HepG2 (cell line): ENCODE results near the gene LILRB2. TPM values are rescaled to one million over a fixed set of nuclear protein-coding genes. Genes with fewer than 3 reads are reported as not detected.

Experiments
- ATAC-seq: fragments of 200-7000 bp; cut with Tn5 transposase; 3 replicates; pipeline ENCODE4 v1.9.1; 2020; ENCODE audit warnings: mild to moderate bottlenecking, moderate library complexity
- Bru-seq: library from RNA; stranded (reverse); fragments of 400-500 nt; gene quantifications from one replicate; lab custom pipeline; 2021; lab: Mats Ljungman, UMichigan
- BruChase-seq, 2 experiments: library from RNA; stranded (reverse); fragments of 400-500 nt; gene quantifications; one replicate each; lab custom pipeline; 2021; lab: Mats Ljungman, UMichigan
- BruUV-seq: library from RNA; stranded (reverse); fragments of 400-500 nt; replicated peaks from 2 replicates; lab custom pipeline; 2021; lab: Mats Ljungman, UMichigan
- CTCF ChIA-PET: fragments of 300-600 bp; formaldehyde crosslinking; extraction: SDS; loops from one replicate; lab custom pipeline; 2021; ENCODE audit warnings: low total read pairs, inconsistent platforms, low intra/inter-chr PET ratio; lab: Yijun Ruan, JAX
- POLR2A ChIA-PET: fragments of 350-600 bp; sonication (Branson Sonifier 250); formaldehyde crosslinking; loops from one replicate; lab custom pipeline; 2020; ENCODE audit warnings: antibody characterized with exemption, inconsistent platforms; lab: Yijun Ruan, JAX
- DNase-seq: peaks from one replicate; pipeline ENCODE4 v3.0.0-alpha.2; 2015; ENCODE audit warnings: low spot score
- FAIRE-seq: peaks from 3 replicates; lab custom pipeline; 2011; peaks lifted over from hg19 to GRCh38; lab: Jason Lieb, UNC
- H2AFZ ChIP-seq: one replicate; pipeline ENCODE4 v1.6.1; 2011; ENCODE audit warnings: low read length, inconsistent platforms
- H3K27ac ChIP-seq: fragments of 300-600 bp; 3 replicates; pipeline ENCODE4 v1.8.0; 2011; ENCODE audit warnings: mixed run types, mild to moderate bottlenecking, mixed read lengths, low read length, inconsistent platforms; ENCODE audit not compliant: insufficient read depth; ENCODE audit errors: extremely low read length
- H3K27me3 ChIP-seq, 2 experiments: fragments of 200-600 bp in 1 of 2; 2 replicates in 1 of 2; 3 replicates in 1 of 2; pipeline versions ENCODE4 v1.6.0 to v1.8.0; 2011; ENCODE audit warnings: low read length in 2 of 2, mild to moderate bottlenecking in 2 of 2, moderate library complexity in 2 of 2, inconsistent platforms in 1 of 2; ENCODE audit not compliant: insufficient read depth in 2 of 2, control insufficient read depth in 1 of 2
- H3K36me3 ChIP-seq, 2 experiments: fragments of 200-600 bp in 1 of 2; replicated peaks in 1 of 2; 2 replicates in 1 of 2; 3 replicates in 1 of 2; pipeline versions ENCODE4 v1.5.1 to v1.8.0; 2011; ENCODE audit warnings: low read length in 2 of 2, inconsistent platforms in 1 of 2; ENCODE audit not compliant: insufficient read depth in 2 of 2, control insufficient read depth in 1 of 2
- H3K4me1 ChIP-seq: 2 replicates; pipeline ENCODE4 v1.5.1; 2012; ENCODE audit warnings: low read length, inconsistent platforms; ENCODE audit not compliant: insufficient read depth
- H3K4me2 ChIP-seq: 2 replicates; pipeline ENCODE4 v1.6.0; 2011; ENCODE audit warnings: low read depth, low read length, inconsistent platforms
- H3K4me3 ChIP-seq, 3 experiments: fragments of 200-600 bp in 1 of 3; sonication (generic), shearing (Covaris generic) in 1 of 3; replicated peaks in 1 of 3; 2 replicates each; pipeline ENCODE4 v1.5.1; 2011 to 2016; ENCODE audit warnings: low read length in 3 of 3, inconsistent platforms in 2 of 3, low read depth in 2 of 3, mild to moderate bottlenecking in 2 of 3, control low read depth in 1 of 3, mixed read lengths in 1 of 3; ENCODE audit not compliant: insufficient read depth in 1 of 3
- H3K79me2 ChIP-seq: one replicate; pipeline ENCODE4 v1.6.1; 2011; ENCODE audit warnings: low read length, inconsistent platforms; ENCODE audit not compliant: insufficient read depth
- H3K9ac ChIP-seq: 2 replicates; pipeline ENCODE4 v1.6.0; 2011; ENCODE audit warnings: mild to moderate bottlenecking, low read depth, low read length, inconsistent platforms; ENCODE audit not compliant: insufficient read depth
- H3K9me3 ChIP-seq: 2 replicates; pipeline ENCODE4 v1.5.1; 2012; ENCODE audit warnings: mild to moderate bottlenecking, low read length
- H4K20me1 ChIP-seq: 2 replicates; pipeline ENCODE4 v1.6.0; 2011; ENCODE audit warnings: inconsistent platforms, mild to moderate bottlenecking, low read length, moderate library complexity; ENCODE audit not compliant: insufficient read depth
- CCDC6 ChIP-seq: sonication (generic); formaldehyde crosslinking; IDR thresholded peaks from 2 replicates; pipeline ENCODE4 v1.8.1; 2022; ENCODE audit warnings: mild to moderate bottlenecking, missing genetic modification reagents, moderate library complexity
- PLRG1 ChIP-seq: fragments of 450-650 bp; conservative IDR thresholded peaks from 2 replicates; pipeline ENCODE4 v1.6.1; 2016
- TERF1 ChIP-seq: sonication (generic); formaldehyde crosslinking; IDR thresholded peaks from 2 replicates; pipeline ENCODE4 v1.8.0; 2022; ENCODE audit warnings: mild to moderate bottlenecking, missing genetic modification reagents, moderate library complexity
- ZNF572 ChIP-seq: sonication (generic); formaldehyde crosslinking; IDR thresholded peaks from 2 replicates; pipeline ENCODE4 v1.5.1; 2020; ENCODE audit warnings: mild to moderate bottlenecking, missing genetic modification reagents
- ZNF646 ChIP-seq: sonication (generic); formaldehyde crosslinking; IDR thresholded peaks from 2 replicates; pipeline ENCODE4 v1.9.0; 2021; ENCODE audit warnings: mild to moderate bottlenecking, missing genetic modification reagents
- ZNF800 ChIP-seq: sonication (generic); formaldehyde crosslinking; IDR thresholded peaks from 2 replicates; pipeline ENCODE4 v1.4.0; 2020; ENCODE audit warnings: missing genetic modification reagents
- ZSCAN20 ChIP-seq: sonication (generic); formaldehyde crosslinking; IDR thresholded peaks from 2 replicates; pipeline ENCODE4 v1.4.0; 2020; ENCODE audit warnings: missing genetic modification reagents, mild to moderate bottlenecking, borderline replicate concordance
- WGBS: methylation state at CpG from one replicate; pipeline ENCODE4 v1.1.6; 2017; ENCODE audit warnings: low lambda C conversion rate; 5-methylcytosine and 5-hydroxymethylcytosine counted together
- in situ Hi-C: cut with HindIII; loops from 2 replicates; pipeline ENCODE4 v1.10.0; 2017; ENCODE audit warnings: low pct_unique_long_range_greater_than_20kb; ENCODE audit not compliant: extremely low pct_ligation_motif_present
- intact Hi-C: fragments of 100-400 bp; cut with micrococcal nuclease; formaldehyde crosslinking; loops from one replicate; pipeline ENCODE4 v1.10.0; 2022; ENCODE audit not compliant: unreplicated experiment
- long read RNA-seq, 2 experiments: library from RNA in 1 of 2; library from polyadenylated mRNA in 1 of 2; stranded (forward) in 1 of 2; unstranded in 1 of 2; transcript quantifications; one replicate each; pipeline ENCODE4 v2.0.0, GENCODE V29; 2019 to 2022
- polyA minus RNA-seq, 3 experiments: library from RNA; depleted of rRNA, polyadenylated mRNA; stranded (reverse); fragments of >200 nt; gene quantifications; 2 replicates each; pipeline ENCODE4 v1.2.3, GENCODE V29; 2011; ENCODE audit warnings: low replicate concordance in 1 of 3
- polyA plus RNA-seq, 8 experiments: library from polyadenylated mRNA; depleted of rRNA in 3 of 8; stranded (reverse) in 7 of 8; unstranded in 1 of 8; fragments of >200 nt; fragmentation: Illumina TruSeq in 4 of 8; extraction: Trizol in 4 of 8; gene quantifications; 2 replicates each; pipeline versions ENCODE4 v1.2.1 to v1.2.3, GENCODE V29; 2011 to 2016; ENCODE audit warnings: low read depth in 4 of 8, missing spikeins in 1 of 8, mixed read lengths in 1 of 8; ENCODE audit not compliant: insufficient read depth in 1 of 8
- total RNA-seq, 5 experiments: library from RNA; depleted of rRNA; stranded (reverse); fragments of >200 nt; fragmentation: Illumina TruSeq; extraction: Trizol; gene quantifications; 2 replicates each; pipeline ENCODE4 v1.2.3, GENCODE V29; 2016; ENCODE audit warnings: low read depth in 1 of 5
- TF ChIP-seq, protein P1 (sequence below): sonication (generic); formaldehyde crosslinking; IDR thresholded peaks from 2 replicates; pipeline ENCODE4 v1.8.0; 2022; ENCODE audit warnings: missing genetic modification reagents, low read depth, mild to moderate bottlenecking, borderline replicate concordance

Gene LILRB2
- total RNA-seq (2016; rRNA removed; fragmentation: Illumina TruSeq; extraction: Trizol) (not detected in 2 replicates), polyA plus RNA-seq (2011; rRNA removed) (not detected in 2 replicates), polyA minus RNA-seq (2011; rRNA and poly(A)+ RNA removed; ENCODE audit: low replicate concordance) (not detected in 2 replicates), Bru-seq, nascent RNA (not detected), BruChase-seq, experiment 1, labeled RNA remaining after a 6-hour chase (not detected), BruChase-seq, experiment 2, labeled RNA remaining after a 2-hour chase (not detected)
- not detected in 2 replicates for total RNA-seq (2016; cell fraction: cytosol; rRNA removed; fragmentation: Illumina TruSeq; extraction: Trizol; ENCODE audit: low read depth)
- not detected in 2 replicates for total RNA-seq (2016; cell fraction: insoluble cytoplasmic fraction; rRNA removed; fragmentation: Illumina TruSeq; extraction: Trizol)
- not detected in 2 replicates for total RNA-seq (2016; cell fraction: membrane; rRNA removed; fragmentation: Illumina TruSeq; extraction: Trizol)
- not detected in 2 replicates for total RNA-seq (2016; cell fraction: nucleus; rRNA removed; fragmentation: Illumina TruSeq; extraction: Trizol)
- not detected in 2 replicates for polyA plus RNA-seq (2011; cell fraction: cytosol; rRNA removed)
- polyA plus RNA-seq (2011; cell fraction: nucleus; rRNA removed) = not detected in 2 replicates
- polyA plus RNA-seq (2012) = not detected in 2 replicates
- polyA plus RNA-seq (2016; cell fraction: cytosol; fragmentation: Illumina TruSeq; extraction: Trizol; ENCODE audit: low read depth) = not detected in 2 replicates
- not detected in 2 replicates for polyA plus RNA-seq (2016; cell fraction: insoluble cytoplasmic fraction; fragmentation: Illumina TruSeq; extraction: Trizol; ENCODE audit: low read depth)
- polyA plus RNA-seq (2016; cell fraction: membrane; fragmentation: Illumina TruSeq; extraction: Trizol; ENCODE audit: low read depth) = not detected in 2 replicates
- not detected in 2 replicates for polyA plus RNA-seq (2016; cell fraction: nucleus; fragmentation: Illumina TruSeq; extraction: Trizol; ENCODE audit: insufficient read depth, low read depth)
- polyA minus RNA-seq (2011; cell fraction: cytosol; rRNA and poly(A)+ RNA removed) = not detected in 2 replicates
- not detected in 2 replicates for polyA minus RNA-seq (2011; cell fraction: nucleus; rRNA and poly(A)+ RNA removed)
- long read RNA-seq, experiment 1 = 0 reads
- long read RNA-seq, experiment 2 = 0 reads

DNA sequence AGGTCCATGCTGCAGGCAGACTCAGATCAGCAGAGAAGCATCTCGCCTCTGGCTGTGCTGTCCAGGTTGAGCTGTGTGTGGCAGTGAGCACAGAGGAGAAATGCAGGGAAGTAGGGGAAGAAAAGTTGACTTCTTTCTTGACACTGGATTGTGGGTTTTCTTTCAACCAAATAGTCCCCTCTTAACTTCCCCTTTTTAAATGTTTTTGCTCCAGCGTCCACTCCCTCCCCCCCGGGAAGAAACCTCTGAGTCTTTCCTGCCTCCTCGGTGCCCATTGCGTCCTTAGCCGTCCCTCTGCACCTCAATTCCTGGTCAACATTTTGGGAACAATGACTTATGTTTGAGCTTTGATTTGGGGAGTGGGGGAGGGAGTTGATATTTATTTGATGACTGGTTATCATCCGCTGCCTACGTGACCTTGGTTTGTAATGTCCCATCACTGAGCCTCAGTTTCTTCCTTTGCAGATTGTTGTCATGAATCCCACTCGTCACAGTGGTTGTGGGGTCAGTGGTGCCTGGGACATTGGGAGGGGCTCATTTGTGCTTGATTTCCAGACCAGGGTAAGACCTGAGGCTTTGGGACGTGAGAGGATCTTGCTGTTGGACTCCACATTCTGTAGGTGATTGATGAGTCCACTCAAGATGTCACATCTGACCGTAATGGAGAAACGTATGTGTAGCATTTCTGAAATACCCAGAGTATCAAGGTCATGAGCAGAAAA, at the start of gene LILRB2:
Gene LILRB2 (minus strand): TSS at position 104 of the 722 bp plus-strand sequence. CDS start 614 bp downstream, outside the sequence.
- ATAC-seq (no peak), FAIRE-seq (no peak), DNase-seq (no peak)
- Histone ChIP-seq H3K4me2 (no peak within 1 kb of the TSS), H3K36me3 (no peaks in the 10 kb centered on the region), H3K4me3 (no peak within 1 kb of the TSS), H4K20me1 (no peaks in the 10 kb centered on the region), H3K4me1 (no peaks in the 10 kb centered on the region), H2AFZ (no peak within 1 kb of the TSS), H3K9ac (no peak within 1 kb of the TSS), H3K9me3 (no peaks in the 10 kb centered on the region), H3K79me2 (no peaks in the 10 kb centered on the region), H3K27me3 (peaks cover 1 to 42% of the 10 kb centered on the region in 2 experiments), H3K27ac (no peak within 1 kb of the TSS)
- 23% methylated on average over 12 of the region's 12 CpGs for WGBS
- intact Hi-C loops (no loop called here), in situ Hi-C loops (no loop called here)
- ChIA-PET CTCF (no interaction called here), POLR2A (no interaction called here)
- BruUV-seq = no TSS peak
- TF ChIP-seq ZNF800 (CRISPR knock-in tag) (no peak), CCDC6 (CRISPR knock-in tag) (no peak), ZSCAN20 (CRISPR knock-in tag) (no peak), ZNF646 (CRISPR knock-in tag) (no peak), PLRG1 (no peak), ZNF572 (no peak), TERF1 (CRISPR knock-in tag) (no peak)
- TF ChIP-seq, protein P1, sequence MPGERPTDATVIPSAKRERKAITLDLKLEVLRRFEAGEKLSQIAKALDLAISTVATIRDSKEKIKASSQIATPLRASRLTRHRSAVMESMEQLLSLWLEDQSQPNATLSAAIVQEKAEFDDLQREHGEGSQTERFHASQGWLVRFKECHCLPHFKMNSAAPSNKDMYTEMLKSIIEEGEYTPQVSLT (CRISPR knock-in tag) = no peak
